Measurements from ENCODE around the gene MYO10.

GRCh38 chr5:16849181-16849580 lies 86.9 kb downstream of the MYO10 start:
- TF ChIP-seq CTCF (IDR thresholded peaks at IDR 0.05), result no peak
- TF ChIP-seq POLR2A (IDR thresholded peaks at IDR 0.05), result no peak

Data from Peyer's patch (tissue), 4 donors.